CD14-positive monocyte (primary cell): ENCODE data around the gene HLA-DPA1. TPM values are rescaled to one million over a fixed set of nuclear protein-coding genes. Genes with fewer than 3 reads are reported as not detected.

Experiments
- DNase-seq, 3 donors: peaks; one replicate each; pipeline ENCODE4 v3.0.0-alpha.2; 2011 to 2022
- H2AFZ ChIP-seq: 2 replicates; pipeline ENCODE4 v1.6.0; 2012; ENCODE audit warnings: mild to moderate bottlenecking, low read depth, low read length, inconsistent platforms; ENCODE audit not compliant: insufficient read depth, poor library complexity, severe bottlenecking
- H3K27ac ChIP-seq, 2 donors: 1 replicate in 1 of 2; 2 replicates in 1 of 2; pipeline ENCODE4 v1.5.1; 2012 to 2013; ENCODE audit warnings: low read length in 2 of 2, control low read depth in 1 of 2, inconsistent platforms in 1 of 2, low read depth in 1 of 2, mild to moderate bottlenecking in 1 of 2
- H3K27me3 ChIP-seq, 2 donors: one replicate each; pipeline versions ENCODE4 v1.6.0 to v1.6.1; 2011 to 2013; ENCODE audit warnings: low read length in 2 of 2; ENCODE audit not compliant: control insufficient read depth in 2 of 2, insufficient read depth in 2 of 2
- H3K36me3 ChIP-seq, 2 donors: replicated peaks in 1 of 2; 1 replicate in 1 of 2; 2 replicates in 1 of 2; pipeline versions ENCODE4 v1.5.1 to v1.6.1; 2012 to 2013; ENCODE audit warnings: low read length in 2 of 2, control low read depth in 1 of 2, inconsistent platforms in 1 of 2, mild to moderate bottlenecking in 1 of 2; ENCODE audit not compliant: insufficient read depth in 2 of 2, control insufficient read depth in 1 of 2
- H3K4me1 ChIP-seq, 2 donors: 1 replicate in 1 of 2; 2 replicates in 1 of 2; pipeline versions ENCODE4 v1.5.1 to v1.6.1; 2012 to 2013; ENCODE audit warnings: low read length in 2 of 2, control low read depth in 1 of 2, inconsistent platforms in 1 of 2, mild to moderate bottlenecking in 1 of 2, moderate library complexity in 1 of 2; ENCODE audit not compliant: insufficient read depth in 2 of 2, control insufficient read depth in 1 of 2
- H3K4me2 ChIP-seq: replicated peaks from 2 replicates; pipeline ENCODE3; 2012; ENCODE audit warnings: low read length, moderate library complexity, mild to moderate bottlenecking; ENCODE audit not compliant: poor library complexity, severe bottlenecking; ENCODE audit errors: extremely low read depth
- H3K4me3 ChIP-seq, 3 experiments: fragments of 200-600 bp in 1 of 3; sonication (generic) in 1 of 3; replicated peaks in 1 of 3; 1 replicate in 2 of 3; 2 replicates in 1 of 3; pipeline ENCODE4 v1.5.1; 2011 to 2013; ENCODE audit warnings: low read length in 3 of 3, mild to moderate bottlenecking in 3 of 3, control low read depth in 2 of 3, low read depth in 2 of 3, inconsistent platforms in 1 of 3, moderate library complexity in 1 of 3
- H3K79me2 ChIP-seq: 2 replicates; pipeline ENCODE4 v1.6.0; 2012; ENCODE audit warnings: mild to moderate bottlenecking, control low read depth, inconsistent platforms, low read length, moderate library complexity; ENCODE audit not compliant: insufficient read depth
- H3K9ac ChIP-seq: 2 replicates; pipeline ENCODE4 v1.6.0; 2017; ENCODE audit warnings: low read length, mild to moderate bottlenecking; ENCODE audit not compliant: insufficient read depth, poor library complexity, severe bottlenecking
- H3K9me3 ChIP-seq, 2 donors: replicated peaks in 1 of 2; 1 replicate in 1 of 2; 2 replicates in 1 of 2; pipeline versions ENCODE4 v1.5.1 to v1.6.1; 2012 to 2013; ENCODE audit warnings: low read length in 2 of 2, control low read depth in 1 of 2; ENCODE audit not compliant: control insufficient read depth in 1 of 2, insufficient read depth in 1 of 2
- H4K20me1 ChIP-seq: 2 replicates; pipeline ENCODE4 v1.6.0; 2012; ENCODE audit warnings: mild to moderate bottlenecking, low read length, control low read depth, moderate library complexity; ENCODE audit not compliant: insufficient read depth
- H3K27ac Mint-ChIP-seq, 7 donors: one replicate each; pipeline ENCODE4 v1.8.0; 2020; ENCODE audit warnings: mild to moderate bottlenecking in 7 of 7, mixed read lengths in 7 of 7, moderate library complexity in 6 of 7, inconsistent platforms in 2 of 7
- H3K27me3 Mint-ChIP-seq, 3 donors: one replicate each; pipeline ENCODE4 v1.8.0; 2021 to 2022; ENCODE audit warnings: low read depth in 3 of 3, mild to moderate bottlenecking in 3 of 3, mixed read lengths in 3 of 3, moderate library complexity in 3 of 3, inconsistent platforms in 1 of 3
- H3K36me3 Mint-ChIP-seq, 2 donors: one replicate each; pipeline ENCODE4 v1.8.0; 2020; ENCODE audit warnings: mixed read lengths in 2 of 2, inconsistent platforms in 1 of 2, mild to moderate bottlenecking in 1 of 2
- H3K4me1 Mint-ChIP-seq: one replicate; pipeline ENCODE4 v1.8.0; 2020; ENCODE audit warnings: mild to moderate bottlenecking, mixed read lengths
- H3K4me3 Mint-ChIP-seq, 2 donors: one replicate each; pipeline ENCODE4 v1.8.0; 2020; ENCODE audit warnings: mild to moderate bottlenecking in 2 of 2, mixed read lengths in 2 of 2, moderate library complexity in 1 of 2
- H3K9me3 Mint-ChIP-seq, 7 donors: one replicate each; pipeline ENCODE4 v1.8.0; 2020 to 2022; ENCODE audit warnings: mixed read lengths in 7 of 7, mild to moderate bottlenecking in 6 of 7, moderate library complexity in 6 of 7, inconsistent platforms in 2 of 7
- WGBS: methylation state at CpG from one replicate; pipeline ENCODE4 v1.1.5; 2013; ENCODE audit warnings: missing lambda C conversion rate; ENCODE audit not compliant: insufficient coverage; 5-methylcytosine and 5-hydroxymethylcytosine counted together
- intact Hi-C, 2 donors: fragments of 100-400 bp; cut with micrococcal nuclease; formaldehyde crosslinking; loops; one replicate each; pipeline versions ENCODE4 v1.15.0 to v1.15.1; 2023
- polyA plus RNA-seq, 3 donors: library from polyadenylated mRNA; depleted of rRNA in 1 of 3; unstranded in 2 of 3; stranded (reverse) in 1 of 3; fragments of 300-500 nt in 2 of 3; fragments of >200 nt in 1 of 3; fragmentation: Illumina TruSeq in 2 of 3; gene quantifications; 1 replicate in 2 of 3; 2 replicates in 1 of 3; pipeline ENCODE4 v1.2.3, GENCODE V29; 2012 to 2021
- TF ChIP-seq, protein P1 (sequence below): fragments of 200-600 bp; IDR thresholded peaks from one replicate; pipeline ENCODE4 v1.8.0; 2022; ENCODE audit warnings: antibody characterized with exemption, mild to moderate bottlenecking

Gene HLA-DPA1
- polyA plus RNA-seq, 3 donors, result 578 to 1,024 (median 796) TPM

DNA sequence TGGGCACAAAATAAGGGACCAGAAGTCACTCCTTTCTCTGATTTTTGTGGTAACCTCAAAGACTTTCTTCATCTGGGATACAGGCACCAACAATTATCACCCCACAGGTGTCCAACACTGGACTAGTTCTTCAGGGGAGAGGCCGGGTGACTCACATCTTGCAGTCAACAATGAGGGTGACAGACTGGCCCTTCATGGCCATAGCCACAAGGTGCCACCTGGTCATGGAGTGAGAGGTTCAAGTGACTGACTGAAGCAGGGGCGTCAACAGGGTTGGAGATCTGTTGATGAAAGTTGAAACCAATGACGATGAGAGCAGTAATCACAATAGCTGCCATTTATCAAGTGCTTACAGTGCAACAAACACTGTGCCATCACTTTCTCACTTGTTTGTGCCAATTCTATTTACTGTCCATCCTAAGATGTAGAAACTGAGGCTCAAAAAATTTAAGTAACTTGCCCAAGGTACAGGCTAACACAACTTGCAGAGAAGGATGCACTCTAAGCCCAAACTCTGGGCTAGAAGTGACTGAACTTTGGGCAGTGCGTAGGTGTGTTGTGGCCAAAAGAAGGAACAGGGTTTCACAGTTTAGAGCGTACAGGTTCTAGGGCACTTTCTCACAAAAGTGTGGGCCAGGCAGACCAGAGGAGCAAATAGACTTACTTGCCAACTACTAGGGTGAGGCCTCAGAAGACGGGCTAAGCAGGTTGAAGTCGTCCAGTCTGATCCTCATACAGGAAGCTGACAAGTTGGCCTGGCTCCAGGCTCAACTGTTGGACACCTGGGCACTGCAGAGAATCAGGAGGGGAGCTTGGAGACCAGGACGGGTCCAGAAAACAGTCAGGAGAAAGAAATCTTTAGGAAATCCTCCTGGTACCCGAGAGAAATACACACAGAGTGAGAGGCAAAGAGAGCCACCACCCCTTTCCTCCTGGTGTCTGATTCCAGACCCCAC lies 32.7 kb upstream of the HLA-DPA1 start:
- H3K9me3 Mint-ChIP-seq, result peaks cover 23 to 41% (median 29%) of the 10 kb centered on the region in 7 donors
- DNase-seq, result no peak
- Histone ChIP-seq H4K20me1 (no peaks in the 10 kb centered on the region), H2AFZ (no peak overlapping the region), H3K27me3 (peaks cover 0 to 6% of the 10 kb centered on the region in 2 donors), H3K4me3 (no peak overlapping the region), H3K4me2 (no peak overlapping the region), H3K27ac (no peak overlapping the region), H3K9me3 (peaks cover 22 to 23% of the 10 kb centered on the region in 2 donors), H3K36me3 (peaks cover 0 to 7% of the 10 kb centered on the region in 2 donors), H3K4me1 (peaks cover 10 to 26% of the 10 kb centered on the region in 2 donors), H3K9ac (no peak overlapping the region), H3K79me2 (no peaks in the 10 kb centered on the region)
- WGBS, result 92% methylated on average over 6 of the region's 9 CpGs
- peaks cover 3 to 17% (median 10%) of the 10 kb centered on the region in 3 donors for H3K27me3 Mint-ChIP-seq
- H3K4me3 Mint-ChIP-seq, result no peak overlapping the region
- intact Hi-C loops, result no loop called here
- TF ChIP-seq, protein P1, sequence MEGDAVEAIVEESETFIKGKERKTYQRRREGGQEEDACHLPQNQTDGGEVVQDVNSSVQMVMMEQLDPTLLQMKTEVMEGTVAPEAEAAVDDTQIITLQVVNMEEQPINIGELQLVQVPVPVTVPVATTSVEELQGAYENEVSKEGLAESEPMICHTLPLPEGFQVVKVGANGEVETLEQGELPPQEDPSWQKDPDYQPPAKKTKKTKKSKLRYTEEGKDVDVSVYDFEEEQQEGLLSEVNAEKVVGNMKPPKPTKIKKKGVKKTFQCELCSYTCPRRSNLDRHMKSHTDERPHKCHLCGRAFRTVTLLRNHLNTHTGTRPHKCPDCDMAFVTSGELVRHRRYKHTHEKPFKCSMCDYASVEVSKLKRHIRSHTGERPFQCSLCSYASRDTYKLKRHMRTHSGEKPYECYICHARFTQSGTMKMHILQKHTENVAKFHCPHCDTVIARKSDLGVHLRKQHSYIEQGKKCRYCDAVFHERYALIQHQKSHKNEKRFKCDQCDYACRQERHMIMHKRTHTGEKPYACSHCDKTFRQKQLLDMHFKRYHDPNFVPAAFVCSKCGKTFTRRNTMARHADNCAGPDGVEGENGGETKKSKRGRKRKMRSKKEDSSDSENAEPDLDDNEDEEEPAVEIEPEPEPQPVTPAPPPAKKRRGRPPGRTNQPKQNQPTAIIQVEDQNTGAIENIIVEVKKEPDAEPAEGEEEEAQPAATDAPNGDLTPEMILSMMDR, result no peak
- H3K36me3 Mint-ChIP-seq, result peaks cover 0 to 5% of the 10 kb centered on the region in 2 donors
- peaks cover 10% of the 10 kb centered on the region for H3K4me1 Mint-ChIP-seq
- no peak overlapping the region for H3K27ac Mint-ChIP-seq

DNA sequence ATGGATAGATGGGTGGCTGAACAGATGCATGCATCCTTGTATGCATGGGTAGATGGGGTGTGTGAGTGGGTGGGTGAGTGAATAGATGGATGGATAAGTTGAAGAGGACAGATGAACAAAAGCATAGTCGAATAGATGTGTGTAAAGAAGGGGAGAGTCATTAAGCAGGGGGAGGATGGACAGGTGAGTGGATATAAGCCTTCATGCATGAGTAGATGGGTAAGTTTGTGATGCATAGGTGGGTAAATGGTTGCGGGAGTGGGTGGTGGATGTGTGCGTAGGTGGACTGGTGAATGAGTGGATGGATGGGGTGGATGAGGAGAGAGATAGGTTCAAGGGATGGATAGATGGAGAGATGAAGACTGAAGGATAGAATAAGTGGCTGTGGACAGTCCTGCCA lies 31.9 kb upstream of the HLA-DPA1 start:
- Mint-ChIP-seq H3K36me3 (peaks cover 0 to 9% of the 10 kb centered on the region in 2 donors), H3K27me3 (peaks cover 1 to 12% (median 9%) of the 10 kb centered on the region in 3 donors), H3K4me1 (peaks cover 10% of the 10 kb centered on the region), H3K9me3 (peaks cover 30 to 49% (median 38%) of the 10 kb centered on the region in 7 donors), H3K4me3 (no peak overlapping the region), H3K27ac (no peak overlapping the region)
- Histone ChIP-seq H3K27me3 (peaks cover 0 to 6% of the 10 kb centered on the region in 2 donors), H3K9me3 (peaks cover 28 to 31% of the 10 kb centered on the region in 2 donors), H3K9ac (no peak overlapping the region), H3K79me2 (no peaks in the 10 kb centered on the region), H2AFZ (no peak overlapping the region), H3K4me1 (peaks cover 10 to 26% of the 10 kb centered on the region in 2 donors), H3K36me3 (peaks cover 0 to 7% of the 10 kb centered on the region in 2 donors), H3K27ac (no peak overlapping the region), H3K4me2 (no peak overlapping the region), H3K4me3 (no peak overlapping the region), H4K20me1 (no peaks in the 10 kb centered on the region)
- no peak for DNase-seq
- TF ChIP-seq, protein P1, result no peak
- intact Hi-C loops, result no loop called here
- WGBS, result 100% methylated on average over 3 of the region's 3 CpGs
